H1 (cell line): Measurements from ENCODE around the gene WBP11.

Experiments
- CHD2 ChIP-seq: IDR thresholded peaks from 2 replicates; pipeline ENCODE4 v1.6.1; 2012; ENCODE audit warnings: low read length, improper control_type of control experiment
- CTCF ChIP-seq, 3 experiments: IDR thresholded peaks; 1 replicate in 2 of 3; 2 replicates in 1 of 3; pipeline versions ENCODE4 v1.5.1 to v1.6.1; 2011; ENCODE audit warnings: low read length in 3 of 3, mild to moderate bottlenecking in 3 of 3, inconsistent platforms in 2 of 3, low read depth in 1 of 3, moderate library complexity in 1 of 3; ENCODE audit not compliant: insufficient read depth in 1 of 3; ENCODE audit errors: control extremely low read depth in 1 of 3
- EGR1 ChIP-seq: IDR thresholded peaks from 2 replicates; pipeline ENCODE4 v1.6.1; 2011; ENCODE audit warnings: low read depth, low read length, borderline replicate concordance
- EZH2 ChIP-seq: fragments of 200-600 bp; sonication (generic); IDR thresholded peaks from 2 replicates; pipeline ENCODE4 v1.7.1; 2012; ENCODE audit warnings: low read depth, mild to moderate bottlenecking, moderate library complexity, low read length, inconsistent platforms; ENCODE audit not compliant: severe bottlenecking
- GABPA ChIP-seq: IDR thresholded peaks from 2 replicates; pipeline ENCODE4 v1.6.1; 2011; ENCODE audit warnings: mild to moderate bottlenecking, low read length, moderate library complexity, borderline replicate concordance; ENCODE audit not compliant: insufficient read depth
- JUN ChIP-seq: IDR thresholded peaks from 2 replicates; pipeline ENCODE4 v1.6.1; 2011; ENCODE audit warnings: low read depth, mild to moderate bottlenecking, improper control_type of control experiment, low read length
- POLR2A ChIP-seq, 2 experiments: IDR thresholded peaks; 1 replicate in 1 of 2; 2 replicates in 1 of 2; pipeline ENCODE4 v1.6.1; 2011; ENCODE audit warnings: low read depth in 2 of 2, low read length in 2 of 2, mild to moderate bottlenecking in 2 of 2; ENCODE audit errors: control extremely low read depth in 1 of 2
- POLR2AphosphoS5 ChIP-seq: IDR thresholded peaks from 2 replicates; pipeline ENCODE4 v1.6.1; 2011; ENCODE audit warnings: low read depth, low read length
- RNF2 ChIP-seq: fragments of 200-900, 300-1000 bp; sonication (generic); IDR thresholded peaks from 2 replicates; pipeline ENCODE4 v1.7.1; 2016; ENCODE audit warnings: borderline replicate concordance, low read depth, mild to moderate bottlenecking, antibody characterized with exemption, low read length; ENCODE audit not compliant: poor library complexity, severe bottlenecking; ENCODE audit errors: missing control alignments
- SIN3A ChIP-seq, 2 experiments: IDR thresholded peaks in 1 of 2; conservative IDR thresholded peaks in 1 of 2; 2 replicates each; pipeline ENCODE4 v1.6.1; 2011 to 2012; ENCODE audit warnings: low read length in 2 of 2, improper control_type of control experiment in 1 of 2, low read depth in 1 of 2, mild to moderate bottlenecking in 1 of 2
- SP1 ChIP-seq: IDR thresholded peaks from 2 replicates; pipeline ENCODE4 v1.6.1; 2011; ENCODE audit warnings: low read depth, low read length
- ZNF274 ChIP-seq: IDR thresholded peaks from 2 replicates; pipeline ENCODE4 v1.7.0; 2012; ENCODE audit warnings: low read length, borderline replicate concordance; ENCODE audit errors: extremely low read depth

- TF ChIP-seq CTCF (IDR thresholded peaks at IDR 0.05; ENCODE audit: control extremely low read depth in 1 of 3, insufficient read depth in 1 of 3, low read depth in 1 of 3, low read length in 3 of 3) = no peak
- no peak for TF ChIP-seq SP1
- TF ChIP-seq CHD2 = no peak
- no peak for TF ChIP-seq POLR2A (IDR thresholded peaks at IDR 0.05; ENCODE audit: control extremely low read depth in 1 of 2, low read depth in 2 of 2, low read length in 2 of 2)
- no peak for TF ChIP-seq POLR2AphosphoS5
- no peak for TF ChIP-seq GABPA
- no peak for TF ChIP-seq EGR1
- TF ChIP-seq EZH2 = no peak
- no peak for TF ChIP-seq SIN3A (conservative IDR thresholded peaks at IDR 0.05 in 1 of 2, IDR thresholded peaks at IDR 0.05 in 1 of 2; ENCODE audit: low read depth in 1 of 2, low read length in 2 of 2)
- TF ChIP-seq JUN = no peak
- TF ChIP-seq ZNF274 = no peak
- TF ChIP-seq RNF2 = no peak
Measured at GRCh38 chr12:14849661-14850060, 46.4 kb upstream of the WBP11 start.
